Liver (tissue), 3 donors: ENCODE measurements around the gene RPTOR.

Experiments used
- FOXA2 ChIP-seq: IDR thresholded peaks from 2 replicates; pipeline ENCODE4 v1.6.1; 2016; ENCODE audit warnings: antibody characterized with exemption
- GABPA ChIP-seq, 2 donors: IDR thresholded peaks in 1 of 2; conservative IDR thresholded peaks in 1 of 2; 2 replicates each; pipeline ENCODE4 v1.6.1; 2016; ENCODE audit warnings: antibody characterized with exemption in 2 of 2, mild to moderate bottlenecking in 1 of 2, moderate library complexity in 1 of 2
- RAD21 ChIP-seq, 2 donors: IDR thresholded peaks; 2 replicates each; pipeline ENCODE4 v1.6.1; 2016; ENCODE audit warnings: antibody characterized with exemption in 2 of 2, mild to moderate bottlenecking in 2 of 2
- TF ChIP-seq, protein P1 (sequence below): fragments of 150-350 bp; IDR thresholded peaks from 2 replicates; pipeline ENCODE4 v1.5.1; 2017; ENCODE audit warnings: improper control_type of control experiment, low read depth, low read length; ENCODE audit not compliant: missing input control
- TF ChIP-seq, protein P2 (sequence below): IDR thresholded peaks from 2 replicates; pipeline ENCODE4 v1.6.1; 2016; ENCODE audit warnings: antibody characterized with exemption
- TF ChIP-seq, protein P3 (sequence below): IDR thresholded peaks from 2 replicates; pipeline ENCODE4 v1.6.1; 2016; ENCODE audit warnings: antibody characterized with exemption
- donor health status: healthy.
- donor health status: healthy.

DNA sequence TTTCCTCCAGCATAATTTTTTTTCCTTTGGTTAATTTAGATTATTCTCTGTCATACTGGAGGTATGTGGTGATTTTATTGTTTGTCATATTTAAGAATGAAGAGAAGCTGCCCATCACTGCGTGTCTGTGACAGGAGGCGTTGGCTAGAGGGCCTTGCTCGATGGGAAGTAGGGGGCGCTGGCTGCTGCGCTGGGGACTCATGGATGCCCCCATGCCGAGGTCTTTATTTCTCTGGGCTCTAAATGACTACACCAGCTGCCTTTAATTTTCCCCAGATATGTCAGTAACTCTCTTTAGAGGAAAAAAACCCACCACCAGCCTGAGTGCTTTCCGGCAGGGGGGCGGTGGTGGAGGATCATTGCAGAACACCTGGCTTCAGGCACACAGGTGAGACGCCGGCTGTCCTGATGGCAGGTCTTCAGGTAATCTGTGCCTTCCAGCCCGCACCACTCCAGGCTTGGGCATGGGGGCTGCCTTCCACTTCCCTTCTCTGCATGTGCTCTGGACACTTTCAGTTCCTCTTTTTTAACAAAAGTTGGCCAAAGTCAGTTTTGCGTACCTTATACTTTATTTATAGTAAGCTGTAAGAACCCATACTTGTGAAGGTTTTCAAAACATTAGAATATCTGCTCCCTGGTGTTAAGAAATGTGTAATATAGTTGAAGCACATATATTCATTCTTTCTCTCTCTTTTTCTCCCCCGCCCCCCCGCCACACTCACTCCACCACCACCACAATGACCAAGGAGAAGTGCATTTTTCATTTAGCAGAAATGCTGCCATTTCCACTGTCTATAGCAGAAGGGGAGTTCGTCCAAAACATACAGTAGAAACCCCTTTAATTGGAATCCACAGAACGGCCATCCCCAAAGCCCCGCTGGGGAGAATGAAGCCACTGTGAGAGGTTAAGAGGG, 192.7 kb downstream of the RPTOR start:
- no peak for TF ChIP-seq RAD21 (IDR thresholded peaks at IDR 0.05)
- TF ChIP-seq, protein P1, sequence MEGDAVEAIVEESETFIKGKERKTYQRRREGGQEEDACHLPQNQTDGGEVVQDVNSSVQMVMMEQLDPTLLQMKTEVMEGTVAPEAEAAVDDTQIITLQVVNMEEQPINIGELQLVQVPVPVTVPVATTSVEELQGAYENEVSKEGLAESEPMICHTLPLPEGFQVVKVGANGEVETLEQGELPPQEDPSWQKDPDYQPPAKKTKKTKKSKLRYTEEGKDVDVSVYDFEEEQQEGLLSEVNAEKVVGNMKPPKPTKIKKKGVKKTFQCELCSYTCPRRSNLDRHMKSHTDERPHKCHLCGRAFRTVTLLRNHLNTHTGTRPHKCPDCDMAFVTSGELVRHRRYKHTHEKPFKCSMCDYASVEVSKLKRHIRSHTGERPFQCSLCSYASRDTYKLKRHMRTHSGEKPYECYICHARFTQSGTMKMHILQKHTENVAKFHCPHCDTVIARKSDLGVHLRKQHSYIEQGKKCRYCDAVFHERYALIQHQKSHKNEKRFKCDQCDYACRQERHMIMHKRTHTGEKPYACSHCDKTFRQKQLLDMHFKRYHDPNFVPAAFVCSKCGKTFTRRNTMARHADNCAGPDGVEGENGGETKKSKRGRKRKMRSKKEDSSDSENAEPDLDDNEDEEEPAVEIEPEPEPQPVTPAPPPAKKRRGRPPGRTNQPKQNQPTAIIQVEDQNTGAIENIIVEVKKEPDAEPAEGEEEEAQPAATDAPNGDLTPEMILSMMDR, result no peak
- no peak for TF ChIP-seq FOXA2
- no peak for TF ChIP-seq GABPA (IDR thresholded peaks at IDR 0.05 in 1 of 2, conservative IDR thresholded peaks at IDR 0.05 in 1 of 2)
- TF ChIP-seq, protein P2, sequence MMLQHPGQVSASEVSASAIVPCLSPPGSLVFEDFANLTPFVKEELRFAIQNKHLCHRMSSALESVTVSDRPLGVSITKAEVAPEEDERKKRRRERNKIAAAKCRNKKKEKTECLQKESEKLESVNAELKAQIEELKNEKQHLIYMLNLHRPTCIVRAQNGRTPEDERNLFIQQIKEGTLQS, result no peak
- TF ChIP-seq, protein P3, sequence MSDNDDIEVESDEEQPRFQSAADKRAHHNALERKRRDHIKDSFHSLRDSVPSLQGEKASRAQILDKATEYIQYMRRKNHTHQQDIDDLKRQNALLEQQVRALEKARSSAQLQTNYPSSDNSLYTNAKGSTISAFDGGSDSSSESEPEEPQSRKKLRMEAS, result no peak
